ENCODE measurements around the gene THAP6. TPM values are rescaled to one million over a fixed set of nuclear protein-coding genes. Genes with fewer than 3 reads are reported as not detected.
A peak's percentile ranks its signal among the peaks of the same experiment; 100 is the strongest.

Gene THAP6
- total RNA-seq, 1 experiment from 2014 or later: 16.7 TPM

DNA sequence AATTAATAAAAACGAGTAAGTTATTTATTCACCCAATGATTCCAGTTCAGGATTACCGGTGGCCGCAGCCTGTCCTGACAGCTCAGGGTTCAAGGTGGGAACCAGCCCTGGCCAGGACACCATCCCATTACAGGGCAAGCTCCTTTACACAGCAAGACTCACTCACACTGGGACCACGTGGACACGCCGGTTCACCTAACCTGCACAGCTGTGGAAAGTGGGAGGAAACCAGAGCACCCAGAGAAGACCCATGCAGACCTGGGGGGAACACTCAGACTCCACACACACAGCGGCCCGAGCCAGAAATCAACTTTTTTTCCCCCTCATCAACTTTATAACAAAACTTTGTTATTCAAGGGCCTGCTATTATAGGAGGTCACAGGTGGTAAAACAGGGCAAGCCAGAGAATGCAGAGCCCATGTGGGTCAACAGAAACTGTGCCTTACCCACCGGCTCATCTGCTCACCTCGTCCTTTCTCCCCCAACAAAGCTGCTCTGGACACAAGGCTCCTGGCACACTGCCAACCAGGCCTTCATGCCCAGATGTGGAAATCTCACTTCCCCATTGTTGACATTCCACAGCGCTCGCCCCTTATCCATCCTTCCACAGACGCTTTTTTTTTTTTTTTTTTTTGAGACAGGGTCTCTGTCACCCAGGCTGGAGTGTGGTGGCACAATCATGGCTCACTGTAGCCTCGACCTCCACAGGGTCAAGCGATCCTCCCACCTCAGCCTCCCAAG is 33.5 kb downstream of the THAP6 start:
- TF ChIP-seq, protein P1, sequence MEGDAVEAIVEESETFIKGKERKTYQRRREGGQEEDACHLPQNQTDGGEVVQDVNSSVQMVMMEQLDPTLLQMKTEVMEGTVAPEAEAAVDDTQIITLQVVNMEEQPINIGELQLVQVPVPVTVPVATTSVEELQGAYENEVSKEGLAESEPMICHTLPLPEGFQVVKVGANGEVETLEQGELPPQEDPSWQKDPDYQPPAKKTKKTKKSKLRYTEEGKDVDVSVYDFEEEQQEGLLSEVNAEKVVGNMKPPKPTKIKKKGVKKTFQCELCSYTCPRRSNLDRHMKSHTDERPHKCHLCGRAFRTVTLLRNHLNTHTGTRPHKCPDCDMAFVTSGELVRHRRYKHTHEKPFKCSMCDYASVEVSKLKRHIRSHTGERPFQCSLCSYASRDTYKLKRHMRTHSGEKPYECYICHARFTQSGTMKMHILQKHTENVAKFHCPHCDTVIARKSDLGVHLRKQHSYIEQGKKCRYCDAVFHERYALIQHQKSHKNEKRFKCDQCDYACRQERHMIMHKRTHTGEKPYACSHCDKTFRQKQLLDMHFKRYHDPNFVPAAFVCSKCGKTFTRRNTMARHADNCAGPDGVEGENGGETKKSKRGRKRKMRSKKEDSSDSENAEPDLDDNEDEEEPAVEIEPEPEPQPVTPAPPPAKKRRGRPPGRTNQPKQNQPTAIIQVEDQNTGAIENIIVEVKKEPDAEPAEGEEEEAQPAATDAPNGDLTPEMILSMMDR (conservative IDR thresholded peaks at IDR 0.05): no peak
- no peak for TF ChIP-seq EZH2 (IDR thresholded peaks at IDR 0.05; ENCODE audit: low read depth)
- no peaks in the 10 kb centered on the region for H3K36me3 ChIP-seq (ENCODE audit: low read depth)
- POLR2A ChIA-PET (ENCODE audit: unreplicated experiment): no interaction called here
- no peaks in the 10 kb centered on the region for H3F3A ChIP-seq (ENCODE audit: insufficient read depth, low read depth)
- H3K4me1 ChIP-seq (replicated peaks; ENCODE audit: insufficient read depth): no peaks in the 10 kb centered on the region
- CTCF ChIA-PET: no interaction called here
- no peaks in the 10 kb centered on the region for H3K9me3 ChIP-seq (ENCODE audit: insufficient read depth, low read depth)
- H3K27me3 ChIP-seq (ENCODE audit: insufficient read depth, low read depth): no peaks in the 10 kb centered on the region
- H3K27ac ChIP-seq: no peak overlapping the region
- H3K4me2 ChIP-seq: no peak overlapping the region
- H3K9me2 ChIP-seq (ENCODE audit: insufficient read depth): no peaks in the 10 kb centered on the region
- intact Hi-C loops (cut with micrococcal nuclease; ENCODE audit: unreplicated experiment): no loop called here
- BruUV-seq (replicated peaks): no TSS peak
- H2AFZ ChIP-seq: no peak overlapping the region
- H3K79me2 ChIP-seq (ENCODE audit: low read depth): no peaks in the 10 kb centered on the region
- no peaks in the 10 kb centered on the region for H4K20me1 ChIP-seq (ENCODE audit: insufficient read depth)
- peak in 1 of 2 experiments; percentile 21 for DNase-seq
- H3K4me3 ChIP-seq: no peak overlapping the region

DNA sequence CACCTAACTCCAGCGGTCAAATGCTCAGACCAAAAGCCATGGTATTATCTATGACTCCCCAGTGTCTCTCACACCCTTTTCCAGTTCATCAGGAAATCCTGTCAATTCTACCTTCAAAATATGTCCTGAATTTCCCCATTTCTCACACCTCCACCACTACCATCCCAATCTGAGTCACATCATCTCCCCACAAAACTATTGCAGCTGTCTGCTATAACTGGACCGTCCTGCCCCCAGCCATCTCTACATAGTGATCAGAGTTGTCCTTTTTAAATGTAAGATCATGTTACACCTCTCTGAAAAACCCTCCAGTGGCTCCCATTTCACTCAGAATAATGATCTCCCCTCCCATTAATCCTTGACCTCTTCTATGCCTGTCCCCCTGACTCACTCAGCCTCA is 34.7 kb downstream of the THAP6 start:
- no TSS peak for BruUV-seq (replicated peaks)
- ChIA-PET POLR2A (ENCODE audit: unreplicated experiment) (no interaction called here), CTCF (no interaction called here)
- H3K36me3 ChIP-seq (ENCODE audit: low read depth): no peaks in the 10 kb centered on the region
- H2AFZ ChIP-seq: no peak overlapping the region
- no peaks in the 10 kb centered on the region for H3F3A ChIP-seq (ENCODE audit: insufficient read depth, low read depth)
- intact Hi-C loops (cut with micrococcal nuclease; ENCODE audit: unreplicated experiment): no loop called here
- H3K4me2 ChIP-seq: no peak overlapping the region
- H4K20me1 ChIP-seq (ENCODE audit: insufficient read depth): no peaks in the 10 kb centered on the region
- H3K9me2 ChIP-seq (ENCODE audit: insufficient read depth): no peaks in the 10 kb centered on the region
- H3K9me3 ChIP-seq (ENCODE audit: insufficient read depth, low read depth): no peaks in the 10 kb centered on the region
- no peaks in the 10 kb centered on the region for H3K79me2 ChIP-seq (ENCODE audit: low read depth)
- TF ChIP-seq EZH2 (IDR thresholded peaks at IDR 0.05; ENCODE audit: low read depth): no peak
- TF ChIP-seq, protein P1 (conservative IDR thresholded peaks at IDR 0.05): no peak
- H3K4me1 ChIP-seq (replicated peaks; ENCODE audit: insufficient read depth): no peaks in the 10 kb centered on the region
- no peak for DNase-seq
- H3K4me3 ChIP-seq: no peak overlapping the region
- no peaks in the 10 kb centered on the region for H3K27me3 ChIP-seq (ENCODE audit: insufficient read depth, low read depth)
- H3K27ac ChIP-seq: no peak overlapping the region

DNA sequence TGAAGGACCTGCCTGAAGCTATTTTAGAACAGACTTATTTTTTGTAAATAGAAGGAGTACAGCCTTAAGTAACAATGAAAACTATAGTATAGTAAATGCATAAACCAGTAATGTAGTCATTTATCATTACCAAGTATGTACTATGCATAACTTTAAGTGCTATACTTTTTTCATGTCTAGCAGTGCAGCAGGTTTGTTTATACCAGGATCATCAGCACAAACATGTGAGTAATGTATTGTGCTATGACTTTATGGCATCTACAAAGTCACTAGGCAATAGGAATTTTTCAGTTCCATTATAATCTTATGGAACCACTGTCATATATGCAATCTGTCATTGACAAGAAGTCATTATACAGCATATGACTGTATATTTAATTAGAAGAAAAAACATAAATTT is 38.2 kb downstream of the THAP6 start:
- peaks cover 13% of the 10 kb centered on the region for H3F3A ChIP-seq (ENCODE audit: insufficient read depth, low read depth)
- ChIA-PET POLR2A (ENCODE audit: unreplicated experiment) (interaction anchor here (0.7 kb wide), 1 partner anchor 8 kb away, joined by 4 read pairs; no protein-coding TSS in a partner anchor), CTCF (no interaction called here)
- no peaks in the 10 kb centered on the region for H3K36me3 ChIP-seq (ENCODE audit: low read depth)
- no TSS peak for BruUV-seq (replicated peaks)
- no peak overlapping the region for H3K4me3 ChIP-seq
- no peaks in the 10 kb centered on the region for H3K9me3 ChIP-seq (ENCODE audit: insufficient read depth, low read depth)
- no peaks in the 10 kb centered on the region for H3K27me3 ChIP-seq (ENCODE audit: insufficient read depth, low read depth)
- no peak overlapping the region for H2AFZ ChIP-seq
- peaks cover 18% of the 10 kb centered on the region for H3K4me1 ChIP-seq (replicated peaks; ENCODE audit: insufficient read depth)
- no peak for TF ChIP-seq EZH2 (IDR thresholded peaks at IDR 0.05; ENCODE audit: low read depth)
- TF ChIP-seq, protein P1 (conservative IDR thresholded peaks at IDR 0.05): no peak
- no peak overlapping the region for H3K4me2 ChIP-seq
- H4K20me1 ChIP-seq (ENCODE audit: insufficient read depth): no peaks in the 10 kb centered on the region
- no peak for DNase-seq
- no peaks in the 10 kb centered on the region for H3K9me2 ChIP-seq (ENCODE audit: insufficient read depth)
- intact Hi-C loops (cut with micrococcal nuclease; ENCODE audit: unreplicated experiment): no loop called here
- no peaks in the 10 kb centered on the region for H3K79me2 ChIP-seq (ENCODE audit: low read depth)
- no peak overlapping the region for H3K27ac ChIP-seq

Measured in PC-9 (cell line).